ENCODE results near the gene EIF4G3. TPM values are rescaled to one million over a fixed set of nuclear protein-coding genes. Genes with fewer than 3 reads are reported as not detected.

EIF4G3 gene
- total RNA-seq, 1 experiment from 2014 or later = 39.9 TPM

DNA sequence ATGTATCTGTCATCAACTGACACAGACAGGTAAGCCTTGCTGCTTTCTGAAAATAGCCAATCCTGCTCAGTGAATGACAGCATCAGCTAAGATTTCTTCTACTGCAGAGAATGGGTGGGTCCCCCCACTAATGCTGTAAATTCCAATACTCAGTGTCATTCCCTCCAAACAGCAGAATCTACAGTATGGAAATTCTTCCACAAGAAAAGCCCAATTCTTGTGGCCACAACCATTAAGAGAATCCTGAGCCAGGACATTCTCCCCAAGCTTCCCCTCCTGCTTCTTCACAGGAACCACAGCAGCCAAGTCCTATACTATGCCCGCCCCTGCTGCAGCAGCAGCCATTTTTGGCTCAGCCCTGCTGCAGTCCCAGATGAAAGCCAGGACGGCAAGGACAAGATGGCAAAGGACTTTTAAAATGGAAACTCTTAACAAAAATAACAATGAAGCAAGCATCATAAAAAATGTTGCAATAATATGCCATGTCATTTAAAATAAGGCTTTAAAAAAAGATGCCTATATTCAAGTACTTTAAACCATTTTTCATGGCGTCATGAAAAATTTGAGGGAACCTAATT is 26.8 kb downstream of the EIF4G3 start:
- intact Hi-C loops (cut with micrococcal nuclease; ENCODE audit: unreplicated experiment) = no loop called here
- TF ChIP-seq, protein P1, sequence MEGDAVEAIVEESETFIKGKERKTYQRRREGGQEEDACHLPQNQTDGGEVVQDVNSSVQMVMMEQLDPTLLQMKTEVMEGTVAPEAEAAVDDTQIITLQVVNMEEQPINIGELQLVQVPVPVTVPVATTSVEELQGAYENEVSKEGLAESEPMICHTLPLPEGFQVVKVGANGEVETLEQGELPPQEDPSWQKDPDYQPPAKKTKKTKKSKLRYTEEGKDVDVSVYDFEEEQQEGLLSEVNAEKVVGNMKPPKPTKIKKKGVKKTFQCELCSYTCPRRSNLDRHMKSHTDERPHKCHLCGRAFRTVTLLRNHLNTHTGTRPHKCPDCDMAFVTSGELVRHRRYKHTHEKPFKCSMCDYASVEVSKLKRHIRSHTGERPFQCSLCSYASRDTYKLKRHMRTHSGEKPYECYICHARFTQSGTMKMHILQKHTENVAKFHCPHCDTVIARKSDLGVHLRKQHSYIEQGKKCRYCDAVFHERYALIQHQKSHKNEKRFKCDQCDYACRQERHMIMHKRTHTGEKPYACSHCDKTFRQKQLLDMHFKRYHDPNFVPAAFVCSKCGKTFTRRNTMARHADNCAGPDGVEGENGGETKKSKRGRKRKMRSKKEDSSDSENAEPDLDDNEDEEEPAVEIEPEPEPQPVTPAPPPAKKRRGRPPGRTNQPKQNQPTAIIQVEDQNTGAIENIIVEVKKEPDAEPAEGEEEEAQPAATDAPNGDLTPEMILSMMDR (IDR thresholded peaks at IDR 0.05; ENCODE audit: unreplicated experiment) = no peak
- Mint-ChIP-seq H3K9me3 (ENCODE audit: low read depth, unreplicated experiment) (no peaks in the 10 kb centered on the region), H3K4me3 (ENCODE audit: low read depth, unreplicated experiment) (no peak overlapping the region), H3K36me3 (ENCODE audit: insufficient read depth, unreplicated experiment) (no peaks in the 10 kb centered on the region), H3K27ac (ENCODE audit: unreplicated experiment) (peak overlapping the region; percentile 7), H3K27me3 (ENCODE audit: unreplicated experiment) (no peaks in the 10 kb centered on the region), H3K4me1 (ENCODE audit: low read depth, unreplicated experiment) (peaks cover 10% of the 10 kb centered on the region)
- CTCF ChIA-PET = interaction anchor here (1.2 to 1.3 kb wide), 2 partner anchors 10 to 13 kb away, joined by 3 read pairs; no protein-coding TSS in a partner anchor
- BruUV-seq (replicated peaks) = no TSS peak
- no peak for DNase-seq

DNA sequence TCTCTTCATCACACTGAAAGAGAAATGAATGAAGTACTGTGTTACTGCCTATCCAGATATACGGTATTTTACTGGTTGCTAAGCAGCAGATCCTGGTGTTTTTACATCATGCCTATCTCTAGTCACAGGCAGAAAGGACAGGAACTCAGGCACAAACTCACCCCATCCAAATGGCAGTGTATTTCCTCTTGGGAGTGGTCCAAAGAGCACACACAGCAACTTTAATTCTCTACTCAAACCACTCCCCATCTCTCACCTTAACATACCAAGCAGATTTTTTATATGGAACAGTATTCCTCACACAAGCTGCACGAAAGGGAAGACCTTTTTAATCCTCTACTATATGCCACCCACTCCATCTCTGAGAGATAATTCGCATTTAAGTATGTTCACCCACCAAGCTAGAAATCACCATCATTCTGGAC is 27.3 kb downstream of the EIF4G3 start:
- DNase-seq = peak; percentile 24
- TF ChIP-seq, protein P1 (IDR thresholded peaks at IDR 0.05; ENCODE audit: unreplicated experiment) = no peak
- Mint-ChIP-seq H3K27me3 (ENCODE audit: unreplicated experiment) (no peaks in the 10 kb centered on the region), H3K4me3 (ENCODE audit: low read depth, unreplicated experiment) (no peak overlapping the region), H3K9me3 (ENCODE audit: low read depth, unreplicated experiment) (no peaks in the 10 kb centered on the region), H3K36me3 (ENCODE audit: insufficient read depth, unreplicated experiment) (no peaks in the 10 kb centered on the region), H3K4me1 (ENCODE audit: low read depth, unreplicated experiment) (peaks cover 10% of the 10 kb centered on the region), H3K27ac (ENCODE audit: unreplicated experiment) (peak overlapping the region; percentile 7)
- CTCF ChIA-PET = interaction anchor here (1.3 kb wide), 1 partner anchor 9 kb away, joined by 3 read pairs; no protein-coding TSS in a partner anchor
- intact Hi-C loops (cut with micrococcal nuclease; ENCODE audit: unreplicated experiment) = no loop called here
- no TSS peak for BruUV-seq (replicated peaks)

DNA sequence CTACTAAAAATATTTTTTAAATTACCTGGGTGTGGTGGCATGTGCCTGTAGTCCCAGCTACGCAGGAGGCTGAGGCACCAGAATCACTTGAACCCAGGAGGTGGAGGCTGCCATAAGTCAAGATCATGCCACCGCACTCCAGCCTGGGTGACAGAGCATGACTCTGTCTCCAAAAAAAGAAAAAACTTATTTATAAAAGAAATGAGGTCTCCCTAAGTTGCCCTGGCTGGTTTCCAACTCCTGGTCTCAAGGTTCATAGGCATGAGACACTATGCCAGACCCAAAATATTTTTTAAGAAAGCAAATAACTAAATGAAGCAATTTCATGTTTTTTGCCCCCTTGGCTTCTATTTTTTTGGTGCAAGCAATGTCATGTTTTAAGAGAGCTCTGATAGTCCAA is 32.9 kb downstream of the EIF4G3 start:
- intact Hi-C loops (cut with micrococcal nuclease; ENCODE audit: unreplicated experiment) = no loop called here
- no peak overlapping the region for H3K27ac Mint-ChIP-seq (ENCODE audit: unreplicated experiment)
- TF ChIP-seq, protein P1 (IDR thresholded peaks at IDR 0.05; ENCODE audit: unreplicated experiment) = no peak
- no peak overlapping the region for H3K4me3 Mint-ChIP-seq (ENCODE audit: low read depth, unreplicated experiment)
- H3K9me3 Mint-ChIP-seq (ENCODE audit: low read depth, unreplicated experiment) = no peaks in the 10 kb centered on the region
- no peaks in the 10 kb centered on the region for H3K36me3 Mint-ChIP-seq (ENCODE audit: insufficient read depth, unreplicated experiment)
- BruUV-seq (replicated peaks) = no TSS peak
- CTCF ChIA-PET = no interaction called here
- H3K27me3 Mint-ChIP-seq (ENCODE audit: unreplicated experiment) = no peaks in the 10 kb centered on the region
- H3K4me1 Mint-ChIP-seq (ENCODE audit: low read depth, unreplicated experiment) = no peaks in the 10 kb centered on the region
- DNase-seq = no peak

DNA sequence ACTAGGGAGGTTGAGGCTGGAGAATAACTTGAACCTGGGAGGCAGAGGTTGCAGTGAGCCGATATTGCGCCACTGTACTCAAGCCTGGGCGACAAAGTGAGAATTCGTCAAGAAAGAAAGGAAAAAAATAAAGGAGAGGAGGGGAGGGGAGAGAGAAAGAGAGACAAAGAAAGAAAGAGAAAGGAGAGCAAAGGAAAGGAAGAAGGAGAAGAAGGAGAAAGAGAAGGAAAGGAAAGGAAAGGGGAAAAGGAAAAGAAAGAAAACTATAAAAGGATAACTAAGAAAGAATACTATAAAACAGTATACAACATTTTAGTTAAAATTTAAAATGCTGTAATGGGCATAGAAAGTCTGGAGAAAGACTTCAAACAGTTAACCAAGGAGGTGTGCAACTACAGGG is 33.6 kb downstream of the EIF4G3 start:
- Mint-ChIP-seq H3K4me3 (ENCODE audit: low read depth, unreplicated experiment) (no peak overlapping the region), H3K4me1 (ENCODE audit: low read depth, unreplicated experiment) (no peaks in the 10 kb centered on the region), H3K27ac (ENCODE audit: unreplicated experiment) (no peak overlapping the region), H3K36me3 (ENCODE audit: insufficient read depth, unreplicated experiment) (no peaks in the 10 kb centered on the region), H3K27me3 (ENCODE audit: unreplicated experiment) (no peaks in the 10 kb centered on the region), H3K9me3 (ENCODE audit: low read depth, unreplicated experiment) (no peaks in the 10 kb centered on the region)
- intact Hi-C loops (cut with micrococcal nuclease; ENCODE audit: unreplicated experiment) = no loop called here
- DNase-seq = no peak
- CTCF ChIA-PET = no interaction called here
- BruUV-seq (replicated peaks) = no TSS peak
- TF ChIP-seq, protein P1 (IDR thresholded peaks at IDR 0.05; ENCODE audit: unreplicated experiment) = no peak
